H1 (cell line): ENCODE results near the gene SLC36A2. TPM values are rescaled to one million over a fixed set of nuclear protein-coding genes. Genes with fewer than 3 reads are reported as not detected.

ENCODE experiments used
- BRCA1 ChIP-seq: IDR thresholded peaks from 2 replicates; pipeline ENCODE4 v1.6.1; 2012; ENCODE audit warnings: low read depth, low read length, improper control_type of control experiment
- JUND ChIP-seq: IDR thresholded peaks from 2 replicates; pipeline ENCODE4 v1.6.1; 2011; ENCODE audit warnings: mild to moderate bottlenecking, improper control_type of control experiment, low read length
- SRF ChIP-seq: IDR thresholded peaks from 2 replicates; pipeline ENCODE4 v1.6.1; 2011; ENCODE audit warnings: mild to moderate bottlenecking, low read depth, low read length, moderate library complexity
- TAF7 ChIP-seq: optimal IDR thresholded peaks from 2 replicates; pipeline ENCODE3; 2011; ENCODE audit warnings: low read depth, mild to moderate bottlenecking, inconsistent platforms, low read length, moderate library complexity, borderline replicate concordance
- TEAD4 ChIP-seq: IDR thresholded peaks from 2 replicates; pipeline ENCODE4 v1.6.1; 2012; ENCODE audit warnings: low read depth, low read length, inconsistent platforms, mixed read lengths
- polyA plus RNA-seq, 7 experiments: library from polyadenylated mRNA; depleted of rRNA in 3 of 7; stranded (reverse) in 5 of 7; unstranded in 2 of 7; fragments of >200 nt in 5 of 7; fragments of 200-250 nt in 2 of 7; gene quantifications; 1 replicate in 5 of 7; 2 replicates in 1 of 7; 4 replicates in 1 of 7; pipeline versions ENCODE4 v1.2.1 to v1.2.3, GENCODE V29; 2011 to 2013; ENCODE audit warnings: missing spikeins in 2 of 7, mixed read lengths in 2 of 7
- total RNA-seq: library from RNA; stranded (reverse); fragmentation: NEBNext Ultra II Directional; extraction: Animal tissue kit (Norgen Biotek cat#: 25700); gene quantifications from 2 replicates; pipeline ENCODE4 v1.2.1, GENCODE V29; 2021

Gene SLC36A2
- total and polyA plus RNA-seq, 2 of the 8 experiments (the other 6 are each of a cell fraction or from before 2014, with no cell fraction given), result 0.30 TPM; not detected in 1

- no peak for TF ChIP-seq BRCA1
- no peak for TF ChIP-seq JUND
- TF ChIP-seq TEAD4, result no peak
- TF ChIP-seq TAF7, result no peak
- no peak for TF ChIP-seq SRF
These were observed 51.4 kb downstream of the SLC36A2 start (continued) for GRCh38 chr5:151295791-151296477.
